LNCAP (cell line): ENCODE results near the gene IGFL2.

ENCODE experiments used
- TF ChIP-seq, protein P1 (sequence below): fragments of 450-650 bp; IDR thresholded peaks from 2 replicates; pipeline ENCODE4 v1.5.1; 2017; ENCODE audit warnings: mild to moderate bottlenecking

IGFL2 gene

DNA sequence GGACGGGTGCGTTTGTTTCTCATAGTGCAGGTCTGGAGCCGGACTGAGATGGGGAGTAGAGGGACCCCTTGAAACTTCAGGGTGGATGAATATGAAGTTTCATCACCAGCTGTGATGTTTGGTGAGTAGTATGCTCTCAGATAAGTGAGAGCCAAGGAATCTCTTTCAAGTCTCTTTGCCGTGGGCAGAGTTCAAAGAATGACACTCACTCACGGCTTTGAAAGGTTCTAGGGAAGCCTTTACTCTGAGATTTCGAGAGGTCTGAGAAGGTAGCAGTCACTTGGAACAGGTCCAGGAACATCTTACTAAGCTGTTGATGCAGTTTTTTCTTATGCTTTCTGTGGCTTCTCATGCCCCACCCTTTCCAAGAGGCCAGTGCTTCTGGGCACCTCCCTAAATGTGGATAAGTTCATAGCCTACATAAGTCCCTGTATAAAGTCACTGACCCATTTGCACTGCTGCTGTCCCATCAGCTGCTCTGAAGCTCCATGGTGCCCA, at the start of gene IGFL2:
TSS of gene IGFL2 (plus strand) at position 448 of the 498 bp plus-strand sequence. CDS start at position 489, 41 bp downstream.
- TF ChIP-seq, protein P1, sequence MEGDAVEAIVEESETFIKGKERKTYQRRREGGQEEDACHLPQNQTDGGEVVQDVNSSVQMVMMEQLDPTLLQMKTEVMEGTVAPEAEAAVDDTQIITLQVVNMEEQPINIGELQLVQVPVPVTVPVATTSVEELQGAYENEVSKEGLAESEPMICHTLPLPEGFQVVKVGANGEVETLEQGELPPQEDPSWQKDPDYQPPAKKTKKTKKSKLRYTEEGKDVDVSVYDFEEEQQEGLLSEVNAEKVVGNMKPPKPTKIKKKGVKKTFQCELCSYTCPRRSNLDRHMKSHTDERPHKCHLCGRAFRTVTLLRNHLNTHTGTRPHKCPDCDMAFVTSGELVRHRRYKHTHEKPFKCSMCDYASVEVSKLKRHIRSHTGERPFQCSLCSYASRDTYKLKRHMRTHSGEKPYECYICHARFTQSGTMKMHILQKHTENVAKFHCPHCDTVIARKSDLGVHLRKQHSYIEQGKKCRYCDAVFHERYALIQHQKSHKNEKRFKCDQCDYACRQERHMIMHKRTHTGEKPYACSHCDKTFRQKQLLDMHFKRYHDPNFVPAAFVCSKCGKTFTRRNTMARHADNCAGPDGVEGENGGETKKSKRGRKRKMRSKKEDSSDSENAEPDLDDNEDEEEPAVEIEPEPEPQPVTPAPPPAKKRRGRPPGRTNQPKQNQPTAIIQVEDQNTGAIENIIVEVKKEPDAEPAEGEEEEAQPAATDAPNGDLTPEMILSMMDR, result no peak

DNA sequence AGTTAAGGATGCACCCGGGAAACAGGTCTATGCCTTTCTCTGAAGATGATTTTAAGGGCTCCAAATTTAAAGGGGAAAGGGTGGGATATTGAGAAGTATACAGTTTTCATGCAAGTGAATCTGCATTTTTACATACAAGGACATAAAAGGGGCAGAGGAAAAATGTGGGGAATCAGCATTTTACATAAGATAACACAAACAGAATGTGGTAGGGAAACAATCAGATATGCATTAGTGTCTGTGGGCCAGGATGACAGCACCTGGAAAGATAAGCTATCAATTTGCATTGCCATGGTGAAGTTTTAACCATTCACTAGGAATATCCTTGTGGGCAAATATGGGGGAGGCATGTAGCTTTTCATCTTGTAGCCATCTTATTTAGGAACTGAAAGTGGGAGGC, 47.7 kb upstream of the IGFL2 start:
- TF ChIP-seq, protein P1, result no peak

DNA sequence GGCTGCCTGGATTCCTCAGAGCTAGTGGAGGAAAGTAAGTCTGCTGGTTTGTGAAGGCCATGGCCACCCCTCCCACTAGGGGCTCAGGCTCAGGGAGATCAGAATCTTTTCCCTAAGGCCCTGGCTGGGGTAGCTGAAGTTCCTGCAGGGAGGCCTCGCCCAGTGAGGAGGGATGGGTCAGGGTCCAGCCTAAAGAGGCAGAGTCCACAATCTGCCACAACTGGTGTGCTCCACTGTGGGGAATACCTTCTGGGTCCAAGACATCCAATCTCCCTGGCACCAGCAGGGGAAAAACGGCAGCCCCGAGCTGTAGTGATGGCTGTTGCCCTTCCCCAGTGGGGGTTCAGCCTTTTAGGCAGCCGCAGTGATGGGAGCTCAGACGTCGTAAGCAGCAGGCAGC, 46.7 kb upstream of the IGFL2 start:
- TF ChIP-seq, protein P1, result no peak

DNA sequence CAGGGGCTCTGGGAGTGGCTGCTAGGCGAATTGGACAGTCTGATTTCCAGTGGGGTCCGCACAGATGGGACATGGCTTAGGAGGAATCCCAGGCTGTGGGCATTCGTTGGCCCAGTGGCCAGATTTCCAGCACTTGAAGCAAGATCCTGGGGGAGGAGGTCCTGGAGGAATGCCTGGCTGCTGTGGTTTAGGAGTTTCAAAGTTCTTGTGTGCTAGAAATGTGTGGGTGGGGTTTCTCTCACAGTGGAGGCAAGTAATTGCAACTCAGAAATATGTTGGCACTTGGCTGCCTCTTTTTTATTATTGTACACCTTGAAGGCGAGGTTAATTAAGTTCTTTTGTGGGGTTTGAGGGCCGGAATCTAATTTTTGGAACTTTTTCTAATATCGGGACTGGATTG, 40.7 kb upstream of the IGFL2 start:
- TF ChIP-seq, protein P1, result no peak

DNA sequence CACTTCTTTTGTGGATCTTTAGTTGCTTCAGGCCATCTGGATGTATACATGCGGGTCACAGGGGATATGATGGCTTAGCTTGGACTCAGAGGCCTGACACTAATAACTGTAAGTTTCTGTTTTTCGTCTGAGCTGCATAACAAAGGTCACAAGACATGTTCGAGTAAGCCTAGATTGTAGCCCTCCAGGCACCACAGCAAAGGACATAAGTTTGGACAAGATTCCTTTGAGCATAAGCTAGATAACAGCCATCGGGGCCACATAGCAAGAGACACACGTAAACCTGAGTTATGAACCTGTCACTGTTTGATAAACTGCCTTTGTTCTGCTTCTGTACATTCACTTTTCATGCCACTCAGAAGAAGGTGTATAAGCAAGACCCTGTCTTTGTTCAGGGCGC, 38.2 kb upstream of the IGFL2 start:
- TF ChIP-seq, protein P1, result no peak

DNA sequence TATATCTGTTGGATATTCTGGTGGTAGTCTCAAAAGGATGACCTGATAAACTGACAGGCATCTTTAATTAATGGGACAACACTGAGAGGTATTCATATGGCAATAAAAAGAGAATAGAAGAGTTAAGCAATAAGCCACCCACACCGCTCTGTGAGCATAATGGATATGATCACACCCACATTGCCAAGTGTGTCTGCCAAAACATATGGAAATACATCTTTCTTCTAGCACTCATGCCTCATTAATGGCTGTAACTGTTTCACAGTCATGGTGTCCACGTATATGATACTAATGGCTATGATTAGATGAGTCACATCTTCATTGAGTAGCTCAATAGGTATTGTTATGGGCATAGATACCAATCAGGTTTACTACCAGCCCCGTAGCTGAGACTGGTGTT, 36.7 kb upstream of the IGFL2 start:
- TF ChIP-seq, protein P1, result no peak

DNA sequence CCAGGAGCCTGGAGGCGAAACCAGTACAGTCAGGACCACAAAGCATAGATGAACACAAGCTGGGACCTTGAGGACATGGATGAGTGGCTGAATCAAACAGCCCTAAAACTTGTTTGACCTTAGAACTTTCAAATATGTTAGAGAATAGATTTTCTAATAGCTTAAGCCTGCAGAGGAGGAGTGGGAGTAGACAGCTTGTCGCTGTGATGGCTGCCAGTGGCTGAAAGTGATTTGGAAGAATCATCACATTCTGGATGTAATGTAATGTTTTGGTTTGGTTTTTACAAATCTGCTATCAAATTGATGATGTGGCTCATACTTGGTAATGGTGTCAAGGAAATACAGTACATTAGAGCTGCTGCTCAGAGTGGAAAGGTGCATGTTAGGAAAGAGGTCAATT, 35.5 kb upstream of the IGFL2 start:
- TF ChIP-seq, protein P1, result no peak

DNA sequence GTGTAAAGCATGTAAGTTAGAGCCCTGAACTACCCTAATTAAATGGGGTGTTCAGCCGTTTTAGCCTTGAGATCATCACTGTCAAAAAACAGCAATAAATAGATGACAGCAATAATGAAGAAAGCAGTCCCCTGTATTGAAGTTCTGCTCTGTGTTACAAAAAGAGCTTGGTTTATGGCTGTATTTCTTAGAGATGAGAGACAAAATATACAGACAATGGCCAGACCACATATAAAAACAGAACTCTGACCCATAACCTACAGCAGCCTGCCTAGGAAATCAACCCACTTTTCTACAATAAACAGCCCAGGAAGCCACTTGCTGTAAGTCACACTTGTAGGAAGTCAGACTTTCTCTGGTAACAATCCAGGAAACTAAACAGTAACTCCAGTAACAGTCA, 34.3 kb upstream of the IGFL2 start:
- TF ChIP-seq, protein P1, result no peak
